PC-3 (cell line): ENCODE data around the gene RPN1.

ENCODE experiments used
- EZH2 ChIP-seq: fragments of 300-600 bp; sonication (generic); IDR thresholded peaks from one replicate; pipeline ENCODE4 v1.6.1; 2017; ENCODE audit warnings: antibody characterized with exemption, mild to moderate bottlenecking, low read length; ENCODE audit not compliant: unreplicated experiment
- EZH2phosphoT487 ChIP-seq: fragments of 300-600 bp; sonication (generic); IDR thresholded peaks from 2 replicates; pipeline ENCODE4 v1.6.1; 2018; ENCODE audit warnings: mild to moderate bottlenecking, antibody characterized with exemption, low read length, borderline replicate concordance
- TF ChIP-seq, protein P1 (sequence below): fragments of 300-600 bp; sonication (generic); conservative IDR thresholded peaks from 2 replicates; pipeline ENCODE4 v1.5.1; 2017; ENCODE audit warnings: antibody characterized with exemption, low read depth, mild to moderate bottlenecking, low read length

- TF ChIP-seq EZH2phosphoT487: no peak
- TF ChIP-seq, protein P1, sequence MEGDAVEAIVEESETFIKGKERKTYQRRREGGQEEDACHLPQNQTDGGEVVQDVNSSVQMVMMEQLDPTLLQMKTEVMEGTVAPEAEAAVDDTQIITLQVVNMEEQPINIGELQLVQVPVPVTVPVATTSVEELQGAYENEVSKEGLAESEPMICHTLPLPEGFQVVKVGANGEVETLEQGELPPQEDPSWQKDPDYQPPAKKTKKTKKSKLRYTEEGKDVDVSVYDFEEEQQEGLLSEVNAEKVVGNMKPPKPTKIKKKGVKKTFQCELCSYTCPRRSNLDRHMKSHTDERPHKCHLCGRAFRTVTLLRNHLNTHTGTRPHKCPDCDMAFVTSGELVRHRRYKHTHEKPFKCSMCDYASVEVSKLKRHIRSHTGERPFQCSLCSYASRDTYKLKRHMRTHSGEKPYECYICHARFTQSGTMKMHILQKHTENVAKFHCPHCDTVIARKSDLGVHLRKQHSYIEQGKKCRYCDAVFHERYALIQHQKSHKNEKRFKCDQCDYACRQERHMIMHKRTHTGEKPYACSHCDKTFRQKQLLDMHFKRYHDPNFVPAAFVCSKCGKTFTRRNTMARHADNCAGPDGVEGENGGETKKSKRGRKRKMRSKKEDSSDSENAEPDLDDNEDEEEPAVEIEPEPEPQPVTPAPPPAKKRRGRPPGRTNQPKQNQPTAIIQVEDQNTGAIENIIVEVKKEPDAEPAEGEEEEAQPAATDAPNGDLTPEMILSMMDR: no peak
- TF ChIP-seq EZH2: no peak
Observed at GRCh38 chr3:128629936-128630335, 20.7 kb downstream of the RPN1 start.
